NCI-H345 (cell line): ENCODE results near the gene ATF7.
"Not testable (repeated sequence)": the region's sequence is repeated elsewhere in the genome, so short reads cannot be mapped to it uniquely, and the experiment has no call there.

Source experiments
- DNase-seq: peaks from one replicate; lab custom pipeline; 2025; lab: John Stamatoyannopoulos, UW

ATF7 gene

DNA sequence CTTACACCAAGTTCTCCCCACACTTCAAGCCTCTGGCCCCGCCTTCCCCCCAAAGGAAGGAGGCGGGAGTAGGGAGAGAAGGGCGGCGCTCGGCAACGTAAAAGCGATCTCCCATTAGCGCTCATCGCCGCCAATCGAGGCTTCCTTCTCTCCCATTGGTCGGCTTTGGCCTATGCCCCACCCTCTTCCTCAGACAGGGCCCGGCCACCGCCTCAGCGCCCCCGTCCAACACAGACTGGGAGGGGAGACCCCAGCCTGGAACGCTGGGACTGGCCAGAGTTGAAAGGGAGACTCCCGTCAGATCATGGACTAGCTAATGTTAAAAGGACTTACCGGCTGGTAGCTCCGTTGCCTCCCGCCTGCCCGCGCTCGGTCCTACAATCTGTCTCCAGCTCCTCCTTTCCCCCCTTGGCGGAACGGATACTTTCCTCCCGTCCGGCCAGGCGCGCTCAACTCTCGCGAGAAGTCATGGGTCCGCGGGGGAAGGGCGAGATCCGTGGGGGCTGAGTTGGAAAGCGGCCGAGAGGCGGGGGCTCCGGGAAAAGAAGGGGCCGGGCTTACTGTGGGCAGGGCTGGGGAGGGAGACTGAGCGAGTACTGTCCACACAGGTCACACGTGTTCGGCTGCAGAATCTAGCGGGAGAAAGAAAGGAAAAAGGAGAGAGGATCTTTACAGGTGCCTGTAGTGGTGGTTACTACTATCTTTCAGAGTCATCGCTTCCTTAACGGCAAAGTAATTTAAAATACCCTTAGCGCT lies at the start of gene ATF7:
Gene ATF7, minus strand, starts transcription at position 437 of the 756 bp plus-strand sequence. CDS start 25,382 bp downstream, outside the sequence.
- DNase-seq = peak; percentile 98

DNA sequence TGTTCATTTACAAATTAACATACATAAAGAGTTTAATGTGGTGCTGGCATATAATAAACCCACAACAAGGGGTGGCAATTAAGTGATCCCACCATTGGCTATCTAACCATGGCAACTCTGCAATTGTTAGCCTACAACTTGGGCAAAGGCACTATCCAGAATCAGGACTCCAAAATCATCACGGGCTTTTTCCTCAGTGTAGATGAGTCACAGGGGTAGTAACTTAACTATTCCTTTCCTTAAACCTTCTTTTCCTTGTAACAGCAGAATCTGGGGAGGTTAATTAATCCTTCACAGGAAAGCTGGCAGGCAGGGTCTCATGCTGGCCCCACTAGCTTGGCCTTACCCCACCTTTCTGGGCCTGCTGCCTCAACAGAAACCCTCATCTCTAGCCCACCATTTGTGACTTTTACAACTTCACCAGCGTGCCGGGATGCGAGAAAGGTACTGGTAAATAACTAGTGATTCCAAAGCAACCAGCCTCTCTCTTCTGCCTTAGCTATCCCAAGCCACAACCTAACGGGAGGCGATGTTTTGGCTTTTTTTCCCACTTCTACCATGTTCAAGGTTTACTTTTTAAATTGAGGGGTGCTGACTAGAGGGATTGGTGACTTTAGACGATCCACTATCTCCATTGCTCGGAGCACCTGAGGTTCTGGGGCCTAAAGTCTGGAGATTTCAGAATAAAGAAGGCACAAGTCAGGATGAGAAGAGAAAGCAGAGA lies 49.0 kb upstream of the ATF7 start:
- no peak for DNase-seq

DNA sequence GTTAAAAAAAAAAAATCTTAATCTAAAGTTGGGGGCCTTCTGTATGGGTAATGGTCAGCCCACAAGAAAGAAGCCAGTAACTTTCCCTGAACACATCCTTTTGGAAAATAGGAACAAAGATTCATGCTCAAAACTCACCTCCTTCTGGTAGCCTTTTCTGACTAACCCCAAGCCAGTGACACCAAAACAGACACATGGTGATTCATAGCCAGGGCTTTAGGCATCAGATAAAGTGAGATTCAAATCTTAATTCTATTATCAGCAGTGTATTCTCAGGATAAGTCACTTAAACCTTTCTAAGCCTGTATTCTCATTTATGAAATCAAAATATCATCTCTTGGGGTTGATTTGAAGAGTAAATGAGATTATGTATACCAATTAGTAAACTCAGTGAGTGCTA lies 44.8 kb upstream of the ATF7 start:
- DNase-seq = no peak

DNA sequence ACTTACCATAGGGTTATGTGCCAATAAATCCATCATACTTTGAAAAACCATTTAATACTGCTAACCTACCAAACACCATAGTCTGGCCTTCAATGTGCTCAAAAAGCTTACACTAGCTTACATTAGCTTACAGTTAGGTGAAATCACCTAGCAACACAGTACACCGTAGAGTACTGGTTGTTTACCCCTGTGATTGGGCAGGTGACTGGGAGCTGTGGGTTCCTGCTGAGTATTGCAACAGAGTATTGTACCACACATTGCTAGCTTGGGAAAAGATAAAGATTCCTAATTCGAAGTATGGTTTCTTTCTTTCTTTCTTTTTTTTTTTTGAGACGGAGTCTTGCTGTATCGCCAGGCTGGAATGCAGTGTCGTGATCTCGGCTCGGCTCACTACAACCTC lies 44.1 kb upstream of the ATF7 start:
- DNase-seq = no peak

DNA sequence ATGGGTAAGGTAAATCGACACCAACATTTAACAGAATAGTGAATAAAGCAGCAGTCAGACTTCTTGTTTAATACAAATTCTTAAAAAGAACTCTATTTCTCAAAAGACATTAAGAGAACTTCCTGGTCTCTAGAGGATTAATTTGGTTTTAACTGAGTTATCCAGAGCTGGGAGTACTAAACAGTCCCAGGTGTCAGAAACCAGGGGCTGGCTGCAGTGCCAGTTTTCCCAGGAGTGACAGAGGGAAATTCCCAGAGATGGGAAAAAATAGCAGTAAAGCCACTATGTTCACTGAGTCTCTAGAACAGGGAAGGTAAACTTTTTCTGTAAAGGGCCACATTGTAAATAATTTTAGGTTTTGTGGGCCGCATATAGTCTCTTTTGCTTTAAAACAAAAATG lies 40.9 kb upstream of the ATF7 start:
- DNase-seq = no peak

DNA sequence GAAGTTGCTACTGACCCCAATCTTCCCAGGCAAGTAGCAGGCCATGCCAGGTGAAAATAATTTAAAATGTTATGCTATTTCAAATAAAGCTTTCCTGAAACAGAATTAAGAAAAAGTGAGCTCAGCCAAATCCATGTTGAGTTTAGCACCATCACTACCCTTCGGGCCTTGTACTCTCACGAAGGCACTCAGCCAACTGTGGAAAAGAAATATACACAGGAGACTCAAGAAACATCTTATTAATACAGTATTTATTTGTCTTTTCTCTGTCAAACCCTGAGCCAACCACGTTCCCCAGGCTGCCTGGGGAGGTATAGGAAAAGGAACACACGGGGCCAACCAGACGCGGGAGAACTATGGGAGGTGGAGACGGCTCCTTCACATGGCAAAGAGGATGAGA lies 38.8 kb upstream of the ATF7 start:
- no peak for DNase-seq

DNA sequence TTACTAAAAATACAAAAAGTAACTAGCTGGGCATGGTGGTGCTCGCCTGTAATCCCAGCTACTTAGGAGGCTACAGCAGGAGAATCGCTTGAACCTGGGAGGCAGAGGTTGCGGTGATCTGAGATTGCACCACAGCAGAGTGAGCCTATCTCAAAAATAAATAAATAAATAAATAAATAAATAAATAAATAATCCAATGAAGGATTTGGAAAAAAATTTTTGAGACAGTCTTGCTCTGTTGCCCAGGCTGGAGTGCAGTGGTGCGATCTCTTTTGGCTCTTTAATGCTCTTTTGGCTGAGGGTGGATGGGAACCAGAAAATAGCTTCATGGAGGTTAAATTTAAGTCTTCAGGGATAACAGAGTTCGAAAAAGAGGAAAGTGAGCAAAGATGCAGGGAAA lies 38.0 kb upstream of the ATF7 start:
- DNase-seq = no peak

DNA sequence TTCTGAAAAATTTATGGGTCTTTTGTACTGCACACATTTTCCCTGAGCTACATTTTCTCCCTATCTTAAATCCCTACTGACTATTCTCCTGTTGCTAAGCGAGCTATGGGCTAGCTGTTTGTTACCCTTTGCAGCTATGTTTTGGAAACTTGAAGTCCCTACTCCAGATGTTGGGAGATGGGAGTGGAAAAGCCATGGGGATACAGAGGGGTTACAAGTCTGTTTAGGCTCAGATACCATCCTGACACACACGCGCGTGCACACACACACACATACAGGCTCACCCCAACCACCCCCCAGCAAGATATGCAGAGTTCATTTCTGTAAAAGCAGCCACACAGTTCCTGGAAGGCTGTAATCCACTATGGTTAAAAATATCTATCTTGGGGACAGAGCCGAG lies 33.9 kb upstream of the ATF7 start:
- DNase-seq = no peak

DNA sequence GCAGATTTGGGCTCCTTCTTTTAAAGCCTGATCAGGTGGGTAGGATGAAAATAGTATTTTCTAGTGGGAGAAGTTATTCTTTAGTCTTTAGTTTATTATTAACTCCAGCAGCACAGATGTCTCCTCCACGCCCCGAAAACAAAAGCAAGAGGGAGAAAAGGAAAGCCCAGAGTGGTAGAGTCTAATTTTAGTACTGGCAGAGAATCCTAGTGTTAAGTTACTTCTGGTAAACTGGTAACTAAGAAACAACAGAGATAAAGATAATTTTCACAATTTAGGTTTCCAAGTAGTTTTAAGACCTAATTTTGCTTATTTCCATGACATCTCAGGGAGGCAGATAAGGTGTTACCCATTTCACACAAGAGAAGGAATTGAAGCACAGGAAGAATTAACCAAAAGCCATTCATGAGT lies 33.4 kb upstream of the ATF7 start:
- DNase-seq = no peak

DNA sequence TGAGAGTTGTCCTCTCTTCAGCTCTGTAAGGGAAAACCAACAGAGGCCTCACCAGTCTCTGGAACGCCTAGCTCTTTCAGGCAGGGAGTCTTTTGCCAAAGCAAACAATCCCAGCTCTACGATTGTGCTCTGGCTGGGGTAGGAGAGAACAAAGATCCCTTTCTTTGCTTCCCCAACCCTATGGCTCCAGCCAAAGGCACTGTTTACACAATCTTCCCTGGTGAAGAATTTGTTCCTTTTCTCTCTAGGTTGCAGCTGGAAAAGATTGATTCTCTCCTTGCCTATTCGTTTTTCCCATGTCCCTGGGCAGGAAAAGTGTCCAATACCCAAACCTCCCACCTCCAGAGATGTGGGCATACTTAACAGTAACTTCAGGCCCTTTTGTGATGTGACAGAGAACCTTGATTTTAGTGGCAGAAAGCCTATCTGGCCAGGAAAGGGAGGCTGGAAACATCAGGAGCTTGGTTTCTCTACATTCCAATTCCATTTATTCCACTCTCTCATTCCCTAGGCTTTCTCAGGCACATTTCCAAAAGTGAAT lies 32.9 kb upstream of the ATF7 start:
- DNase-seq = peak; percentile 76

DNA sequence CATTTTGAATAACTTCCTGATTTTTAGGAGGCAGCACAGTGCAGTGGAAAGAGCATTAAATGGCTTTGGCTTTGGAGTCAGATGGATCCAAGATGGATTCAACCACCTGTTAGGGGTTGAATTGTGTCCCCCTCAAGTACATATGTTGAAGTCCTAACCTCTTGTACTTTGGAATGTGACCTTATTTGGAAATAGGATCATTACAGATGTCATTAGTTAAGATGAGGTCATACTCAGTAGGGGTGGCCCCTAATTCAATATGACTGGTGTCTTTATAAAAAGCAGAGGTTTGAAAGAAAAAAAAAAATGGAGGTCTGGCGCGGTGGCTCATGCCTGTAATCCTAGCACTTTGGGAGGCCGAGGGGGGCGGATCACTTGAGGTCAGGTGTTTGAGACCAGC lies 30.9 kb upstream of the ATF7 start:
- DNase-seq = no peak

DNA sequence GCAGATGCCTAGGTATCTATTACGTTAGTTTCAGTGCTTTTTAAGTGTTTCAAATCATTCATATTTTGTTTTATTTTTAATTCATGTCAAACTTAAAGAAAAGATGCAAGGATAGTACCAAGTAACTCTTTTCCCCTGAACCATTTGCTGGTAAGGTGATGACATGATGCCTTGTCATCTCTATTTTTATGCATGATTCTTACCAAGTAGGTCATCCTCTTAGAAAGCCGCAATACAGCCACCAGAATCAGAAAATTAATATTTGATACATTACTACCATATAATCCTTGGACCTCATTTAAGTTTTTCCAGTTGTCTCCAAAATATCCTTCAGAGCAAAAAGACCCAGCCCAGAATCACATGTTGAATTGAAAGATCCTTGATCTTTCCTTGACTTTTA lies 27.4 kb upstream of the ATF7 start:
- no peak for DNase-seq

DNA sequence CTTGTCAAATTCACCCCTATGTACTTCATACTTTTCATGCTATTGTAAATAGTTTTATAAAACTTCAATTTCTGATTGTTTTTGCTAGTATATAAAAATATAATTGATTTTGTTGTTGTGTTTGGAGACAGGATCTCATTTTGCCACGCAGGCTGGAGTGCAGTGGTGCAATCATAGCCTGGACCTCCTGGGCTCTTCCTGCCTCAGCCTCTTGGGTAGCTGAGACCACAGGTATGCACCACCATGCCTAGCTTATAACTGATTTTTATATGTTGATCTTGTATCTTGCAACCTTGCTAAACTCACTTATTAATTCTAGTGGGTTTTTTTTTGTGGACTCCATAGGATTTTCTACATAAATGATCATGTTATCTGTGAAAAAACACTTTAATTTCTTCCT lies 26.2 kb upstream of the ATF7 start:
- DNase-seq = no peak

DNA sequence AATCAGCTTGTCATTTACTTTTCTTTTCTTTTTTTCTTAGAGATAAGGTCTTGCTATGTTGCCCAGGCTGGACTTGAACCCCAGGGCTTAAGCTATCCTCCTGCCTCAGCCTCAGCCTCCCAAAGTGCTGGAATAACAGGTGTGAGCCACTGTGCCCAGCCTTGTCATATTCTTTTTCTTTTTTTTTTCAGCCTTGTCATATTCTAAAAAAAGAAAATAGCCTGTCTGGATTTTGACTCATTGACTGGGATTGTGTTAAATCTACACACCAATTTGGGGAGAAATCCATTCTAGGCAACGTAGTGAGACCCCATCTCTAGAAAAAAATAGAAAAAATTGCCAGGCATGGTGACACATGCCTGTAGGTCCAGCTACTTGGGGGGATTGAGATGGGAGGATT lies 25.6 kb upstream of the ATF7 start:
- no peak for DNase-seq

DNA sequence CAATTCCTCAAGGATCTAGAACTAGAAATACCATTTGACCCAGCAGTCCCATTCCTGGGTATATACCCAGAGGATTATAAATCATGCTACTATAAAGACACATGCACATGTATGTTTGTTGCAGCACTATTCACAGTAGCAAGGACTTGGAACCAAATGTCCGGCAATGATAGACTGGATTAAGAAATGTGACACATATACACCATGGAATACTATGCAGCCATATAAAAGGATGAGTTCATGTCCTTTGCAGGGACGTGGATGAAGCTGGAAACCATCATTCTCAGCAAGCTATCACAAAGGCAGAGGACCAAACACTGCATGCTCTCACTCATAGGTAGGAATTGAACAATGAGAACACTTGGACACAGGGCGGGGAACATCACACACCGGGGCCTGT lies 20.1 kb upstream of the ATF7 start:
- DNase-seq = not testable (repeated sequence)

DNA sequence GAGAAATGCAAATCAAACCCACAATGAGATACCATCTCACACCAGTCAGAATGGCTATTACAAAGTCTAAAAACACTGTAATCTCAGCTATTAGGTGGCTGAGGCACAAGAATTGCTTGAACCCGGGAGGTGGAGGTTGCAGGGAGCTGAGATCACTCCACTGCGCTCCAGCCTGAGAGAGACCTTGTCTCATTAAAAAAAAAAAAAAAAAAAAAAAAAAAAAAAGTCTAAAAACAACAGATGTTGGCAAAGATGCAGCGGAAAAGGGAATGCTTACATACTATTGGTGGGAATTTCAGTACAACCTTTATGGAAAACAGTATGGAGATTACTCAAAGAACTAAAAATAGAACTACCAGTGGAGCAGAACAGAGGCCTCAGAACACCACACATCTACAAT lies 19.0 kb upstream of the ATF7 start:
- DNase-seq = no peak

DNA sequence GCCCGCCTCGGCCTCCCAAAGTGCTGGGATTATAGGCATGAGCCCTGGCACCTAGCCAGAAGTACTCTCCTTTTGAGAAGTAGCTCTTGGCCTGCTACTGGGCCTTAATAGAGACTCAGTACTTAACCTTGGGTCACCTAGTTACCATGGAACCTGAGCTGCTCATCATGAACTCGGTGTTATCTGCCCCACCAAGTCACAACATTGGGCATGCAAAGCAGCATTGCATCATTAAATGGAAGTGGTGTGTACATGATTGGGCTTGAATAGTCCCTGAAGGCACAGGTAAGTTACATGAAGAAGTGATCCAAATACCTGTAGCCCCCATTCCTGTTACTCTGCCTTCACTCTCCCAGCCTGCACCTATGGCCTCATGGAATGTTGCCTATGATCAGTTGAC lies 18.0 kb upstream of the ATF7 start:
- no peak for DNase-seq

DNA sequence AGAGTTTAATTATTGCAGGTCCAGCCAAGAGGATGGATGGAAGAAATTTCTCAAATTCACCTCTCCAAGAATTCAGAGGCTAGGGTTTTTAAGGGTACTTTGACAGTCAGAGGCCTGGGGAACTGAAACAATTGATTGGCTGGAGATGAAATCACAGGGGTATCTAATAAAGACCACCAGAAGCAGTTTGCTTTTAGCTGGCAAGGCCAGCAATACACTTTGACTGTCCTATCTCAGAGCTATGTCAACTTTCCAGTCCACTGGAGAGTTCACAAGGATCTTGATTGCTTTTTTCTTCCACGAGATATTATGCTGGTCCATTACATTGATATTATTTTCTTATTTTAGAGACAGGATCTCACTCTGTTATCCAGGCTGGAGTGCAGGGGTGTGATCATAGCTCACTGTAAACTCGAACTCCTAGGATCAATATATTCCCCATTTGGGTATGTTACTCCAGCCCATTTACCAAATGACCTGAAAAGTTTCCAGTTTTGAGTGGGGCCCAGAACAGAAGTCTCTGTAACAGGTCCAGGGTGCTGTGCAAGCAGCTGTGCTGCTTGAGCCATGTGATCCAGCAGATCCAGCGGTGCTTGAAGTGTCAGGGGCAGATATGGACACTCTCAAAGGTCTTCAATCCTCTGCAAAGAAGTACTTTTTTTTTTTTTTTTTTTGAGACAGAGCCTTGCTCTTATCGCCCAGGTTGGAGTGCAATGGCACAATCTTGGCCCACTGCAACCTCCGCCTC lies 17.2 kb upstream of the ATF7 start:
- DNase-seq = no peak

DNA sequence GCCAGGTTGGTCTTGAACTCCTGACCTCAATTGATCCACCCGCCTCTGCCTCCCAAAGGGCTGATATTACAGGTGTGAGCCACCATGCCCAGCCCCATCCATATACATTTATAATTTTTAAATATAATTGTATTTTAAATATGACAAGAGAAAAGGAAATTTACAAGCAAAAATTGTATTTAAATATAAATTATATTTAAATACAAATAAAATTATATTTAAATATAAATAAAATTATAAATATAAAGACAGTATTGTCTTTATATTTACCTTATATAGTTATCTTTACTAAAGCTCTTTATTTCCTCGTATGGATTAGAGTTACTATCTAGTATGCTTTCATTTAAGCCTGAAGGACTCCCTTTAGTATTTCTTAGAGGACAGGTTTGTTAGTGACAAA lies 11.9 kb upstream of the ATF7 start:
- DNase-seq = no peak

DNA sequence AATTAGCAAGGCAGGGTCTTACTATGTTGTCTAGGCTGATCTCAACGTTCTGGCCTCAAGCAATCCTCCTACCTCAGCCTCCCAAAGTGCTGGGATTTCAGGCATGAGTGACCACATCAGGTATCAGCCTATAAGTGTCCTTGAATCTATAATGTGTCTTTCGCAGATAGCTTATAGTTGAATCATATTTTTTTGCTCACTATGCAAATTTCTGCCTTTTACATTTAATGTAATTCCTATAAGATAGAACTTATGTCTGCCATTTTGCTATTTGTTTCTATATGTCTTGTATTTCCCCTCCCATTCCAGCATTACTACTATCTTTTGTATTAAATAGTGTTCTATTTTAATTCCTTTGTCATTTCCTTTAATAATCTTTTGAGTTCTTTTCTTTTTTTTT lies 10.5 kb upstream of the ATF7 start:
- DNase-seq = no peak

DNA sequence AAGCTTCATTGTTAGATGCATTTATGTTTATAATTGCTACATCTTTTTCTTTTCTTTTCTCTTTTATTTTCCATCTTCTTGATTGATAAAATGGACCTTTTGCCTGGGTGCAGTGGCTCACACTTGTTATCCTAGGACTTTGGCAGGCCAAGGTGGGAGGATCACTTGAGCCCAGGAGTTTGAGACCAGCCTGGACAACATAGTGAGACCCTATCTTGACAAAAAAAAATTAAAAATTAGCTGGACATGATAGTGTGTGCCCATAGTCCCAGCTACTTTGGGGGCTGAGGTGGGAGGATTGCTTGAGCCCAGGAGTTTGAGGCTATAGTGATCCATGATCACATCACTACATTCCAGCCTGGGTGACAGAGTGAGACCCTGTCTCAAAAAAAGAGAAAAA lies 9.5 kb upstream of the ATF7 start:
- not testable (repeated sequence) for DNase-seq

DNA sequence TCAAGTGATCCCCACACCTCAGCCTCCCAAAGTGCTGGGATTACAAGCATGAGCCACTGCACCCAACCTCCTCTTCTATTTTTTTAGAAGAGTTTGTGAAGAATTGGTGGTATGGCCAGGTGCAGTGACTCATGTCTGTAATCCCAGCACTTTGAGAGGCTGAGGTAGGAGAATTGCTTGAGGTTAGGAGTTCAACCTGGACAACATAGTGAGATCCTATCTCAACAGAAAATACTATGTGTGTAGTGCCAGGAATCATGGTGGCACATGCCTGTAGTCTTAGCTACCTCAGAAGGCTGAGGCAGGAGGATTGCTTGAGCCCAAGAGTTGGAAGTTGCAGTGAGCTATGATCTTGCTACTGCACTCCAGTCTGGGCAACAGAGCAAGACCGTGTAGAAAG lies 5.5 kb upstream of the ATF7 start:
- no peak for DNase-seq

DNA sequence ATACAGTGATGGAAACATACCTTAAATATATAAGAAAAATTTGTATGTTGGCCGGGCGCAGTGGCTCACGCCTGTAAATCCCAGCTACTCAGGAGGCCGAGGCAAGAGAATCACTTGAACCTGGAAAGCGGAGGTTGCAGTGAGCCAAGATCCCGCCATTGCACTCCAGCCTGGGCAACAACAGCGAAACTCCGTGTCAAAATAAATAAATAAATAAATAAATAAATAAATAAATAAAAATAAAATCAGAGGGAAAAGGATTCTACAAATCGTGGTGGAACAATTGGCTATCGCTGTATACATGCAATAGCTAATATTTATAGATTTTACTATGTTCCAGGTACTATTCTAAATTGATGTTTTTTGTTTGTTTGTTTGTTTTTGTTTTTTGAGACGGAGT lies 1.7 kb upstream of the ATF7 start:
- DNase-seq = no peak
